AG04449 (cell line): ENCODE data around the gene PPP3CB.

ENCODE experiments used
- CTCF ChIA-PET: fragments of 350-600 bp; formaldehyde crosslinking; extraction: SDS; loops from one replicate; lab custom pipeline; 2021; ENCODE audit warnings: antibody characterized with exemption; lab: Yijun Ruan, JAX
- POLR2A ChIA-PET: fragments of 400-600, 350-600 bp; formaldehyde crosslinking; extraction: SDS; loops from one replicate; lab custom pipeline; 2020; ENCODE audit warnings: antibody characterized with exemption, inconsistent platforms; lab: Yijun Ruan, JAX
- DNase-seq: peaks from one replicate; pipeline ENCODE4 v3.0.0-alpha.2; 2010; ENCODE audit warnings: low read depth, low spot score
- H3K4me3 ChIP-seq: 2 replicates; pipeline ENCODE4 v1.5.1; 2011; ENCODE audit warnings: low read depth, mild to moderate bottlenecking, control low read depth, low read length
- CTCF ChIP-seq: IDR thresholded peaks from one replicate; pipeline ENCODE4 v1.5.1; 2011; ENCODE audit warnings: mild to moderate bottlenecking, moderate library complexity, low read length, control low read depth, inconsistent platforms; ENCODE audit not compliant: insufficient read depth; ENCODE audit errors: missing control alignments

Gene PPP3CB

GRCh38 chr10:73495884-73496674 lies at the start of gene PPP3CB:
Gene PPP3CB (minus strand): TSS chr10:73496024. CDS start chr10:73495889, 135 bp downstream.
- ChIA-PET CTCF (interaction anchor here (0.7 to 0.8 kb wide), 2 partner anchors 34 to 148 kb away, joined by 3 to 4 read pairs; no protein-coding TSS in a partner anchor), POLR2A (interaction anchor here (0.9 to 1.6 kb wide), 8 partner anchors 10 to 249 kb away, joined by 3 to 5 read pairs (median 4); partner anchors contain the start of gene DNAJC9)
- no peak for TF ChIP-seq CTCF
- peak within 1 kb of the TSS; percentile 87 for H3K4me3 ChIP-seq
- peak; percentile 90 for DNase-seq

DNA sequence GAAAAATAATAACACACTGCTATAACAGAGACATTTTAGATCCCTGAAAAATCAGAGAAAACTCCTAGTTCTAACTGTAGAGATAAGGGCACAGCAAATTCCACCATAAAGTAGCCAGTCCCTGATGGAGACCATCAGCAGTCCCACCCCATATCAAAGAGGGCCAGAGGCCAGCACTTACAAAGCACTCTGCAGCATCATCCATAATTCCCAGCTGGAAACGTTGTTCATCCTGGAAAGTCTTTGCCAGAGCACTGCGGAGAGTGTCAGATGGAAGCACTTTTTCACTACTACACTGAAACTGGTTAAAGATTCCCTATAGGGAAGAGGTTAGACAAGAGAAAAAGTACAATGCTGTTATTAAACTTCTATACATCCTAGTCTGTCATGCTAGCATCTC lies 49.5 kb upstream of the PPP3CB start:
- no peak overlapping the region for H3K4me3 ChIP-seq
- CTCF ChIA-PET, result interaction anchor here (1.3 kb wide), 2 partner anchors 16 to 99 kb away, joined by 3 to 9 read pairs; no protein-coding TSS in a partner anchor
- POLR2A ChIA-PET, result no interaction called here
- TF ChIP-seq CTCF, result no peak
- no peak for DNase-seq

DNA sequence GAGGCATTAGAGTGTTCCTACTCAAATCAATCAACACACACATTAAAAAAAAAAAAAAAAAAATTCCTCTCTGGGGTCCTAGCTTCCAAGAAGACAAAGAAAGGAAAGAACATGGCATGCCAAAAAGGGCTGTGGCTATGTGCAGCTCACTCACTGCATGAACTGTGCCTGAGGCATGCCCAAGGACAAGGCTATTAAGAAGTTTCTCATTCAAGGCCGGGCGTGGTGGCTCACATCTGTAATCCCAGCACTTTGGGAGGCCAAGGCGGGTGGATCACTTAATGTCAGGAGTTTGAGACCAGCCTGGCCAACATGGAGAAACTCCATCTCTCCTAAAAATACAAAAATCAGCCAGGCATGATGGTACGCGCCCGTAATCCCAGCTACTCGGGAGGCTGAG lies 41.9 kb upstream of the PPP3CB start:
- no peak overlapping the region for H3K4me3 ChIP-seq
- DNase-seq, result no peak
- TF ChIP-seq CTCF, result no peak
- POLR2A ChIA-PET, result no interaction called here
- CTCF ChIA-PET, result interaction anchor here (2.3 to 6.2 kb wide), 2 partner anchors 8 to 106 kb away, joined by 13 to 52 read pairs; no protein-coding TSS in a partner anchor

GRCh38 chr10:73537288-73537687 lies 41.5 kb upstream of the PPP3CB start:
- POLR2A ChIA-PET, result no interaction called here
- TF ChIP-seq CTCF, result no peak
- no peak overlapping the region for H3K4me3 ChIP-seq
- no peak for DNase-seq
- CTCF ChIA-PET, result interaction anchor here (1.3 to 6.2 kb wide), 3 partner anchors 8 to 111 kb away, joined by 3 to 52 read pairs (median 13); no protein-coding TSS in a partner anchor

DNA sequence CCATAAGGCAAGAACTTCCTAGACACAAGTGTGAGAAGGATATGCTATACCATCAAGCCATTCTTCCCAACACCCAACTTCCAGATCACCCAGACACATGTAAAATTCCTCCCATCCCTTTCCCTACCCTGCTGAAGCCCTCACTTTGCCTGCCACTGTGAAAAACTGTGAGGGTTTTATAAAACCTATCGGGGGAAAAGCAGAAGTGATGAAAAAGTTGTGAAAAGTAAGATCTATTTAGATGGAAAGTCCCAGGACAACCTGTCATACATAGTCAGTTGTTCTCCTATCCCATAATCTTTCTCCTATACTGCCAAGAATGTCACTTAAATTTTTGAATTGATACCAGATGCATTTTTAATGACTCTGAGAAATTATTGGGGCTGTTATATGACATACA lies 39.0 kb upstream of the PPP3CB start:
- no peak for TF ChIP-seq CTCF
- ChIA-PET CTCF (interaction anchor here (6.2 kb wide), 1 partner anchor 109 kb away, joined by 52 read pairs; no protein-coding TSS in a partner anchor), POLR2A (interaction anchor here (1.1 kb wide), 1 partner anchor 91 kb away, joined by 3 read pairs; no protein-coding TSS in a partner anchor)
- H3K4me3 ChIP-seq, result no peak overlapping the region
- DNase-seq, result no peak
